IPS-18a (cell line): Measurements from ENCODE around the gene COA3.
A peak's percentile ranks its signal among the peaks of the same experiment; 100 is the strongest.

Source experiments
- H3K27ac ChIP-seq: one replicate; pipeline ENCODE4 v1.5.1; 2013; ENCODE audit warnings: low read length
- H3K27me3 ChIP-seq: one replicate; pipeline ENCODE4 v1.6.1; 2013; ENCODE audit warnings: mild to moderate bottlenecking, low read length; ENCODE audit not compliant: control insufficient read depth, insufficient read depth
- H3K36me3 ChIP-seq: one replicate; pipeline ENCODE4 v1.6.1; 2013; ENCODE audit warnings: low read depth, low read length; ENCODE audit not compliant: control insufficient read depth
- H3K4me1 ChIP-seq: one replicate; pipeline ENCODE4 v1.6.1; 2013; ENCODE audit warnings: low read depth, low read length; ENCODE audit not compliant: control insufficient read depth
- H3K4me3 ChIP-seq: one replicate; pipeline ENCODE4 v1.5.1; 2013; ENCODE audit warnings: low read length
- H3K9ac ChIP-seq: one replicate; pipeline ENCODE4 v1.6.1; 2013; ENCODE audit warnings: mild to moderate bottlenecking, low read length, moderate library complexity
- H3K9me3 ChIP-seq: one replicate; pipeline ENCODE4 v1.6.1; 2013; ENCODE audit warnings: low read depth, low read length; ENCODE audit not compliant: control insufficient read depth

The COA3 gene

GRCh38 chr17:42833767-42834422, 35.4 kb upstream of the COA3 start:
- Histone ChIP-seq H3K9me3 (no peaks in the 10 kb centered on the region), H3K4me3 (peak overlapping the region; percentile 62), H3K36me3 (peaks cover 31% of the 10 kb centered on the region), H3K27me3 (no peaks in the 10 kb centered on the region), H3K9ac (peak overlapping the region; percentile 92), H3K27ac (peak overlapping the region; percentile 95), H3K4me1 (peaks cover 3% of the 10 kb centered on the region)

- peaks cover 3% of the 10 kb centered on the region for H3K4me1 ChIP-seq
- H3K9me3 ChIP-seq: no peaks in the 10 kb centered on the region
- H3K36me3 ChIP-seq: peaks cover 24% of the 10 kb centered on the region
- peaks cover 6% of the 10 kb centered on the region for H3K27me3 ChIP-seq
- H3K4me3 ChIP-seq: peak within 1 kb of the TSS; percentile 62
- peak within 1 kb of the TSS; percentile 92 for H3K9ac ChIP-seq
- peak within 1 kb of the TSS; percentile 95 for H3K27ac ChIP-seq
These were observed 34.6 kb upstream of the COA3 start, which contains the start of gene PSME3 for GRCh38 chr17:42832934-42833766. TSS of gene PSME3 (plus strand) at chr17:42833397. CDS start at chr17:42833632, 235 bp downstream.

GRCh38 chr17:42832213-42832933, 33.9 kb upstream of the COA3 start:
- Histone ChIP-seq H3K4me3 (peak overlapping the region; percentile 62), H3K27me3 (peaks cover 13% of the 10 kb centered on the region)

GRCh38 chr17:42830971-42831370, 32.5 kb upstream of the COA3 start:
- peaks cover 3% of the 10 kb centered on the region for H3K4me1 ChIP-seq
- H3K4me3 ChIP-seq: no peak overlapping the region
- H3K9ac ChIP-seq: no peak overlapping the region
- H3K36me3 ChIP-seq: peaks cover 8% of the 10 kb centered on the region
- no peak overlapping the region for H3K27ac ChIP-seq
- H3K9me3 ChIP-seq: no peaks in the 10 kb centered on the region
- peaks cover 20% of the 10 kb centered on the region for H3K27me3 ChIP-seq

More at GRCh38 chr17:42832213-42832933, 33.9 kb upstream of the COA3 start:
- Histone ChIP-seq H3K9ac (peak overlapping the region; percentile 92), H3K9me3 (no peaks in the 10 kb centered on the region), H3K36me3 (peaks cover 16% of the 10 kb centered on the region), H3K4me1 (peaks cover 3% of the 10 kb centered on the region), H3K27ac (peak overlapping the region; percentile 95)

- Histone ChIP-seq H3K9ac (no peak overlapping the region), H3K4me1 (peaks cover 3% of the 10 kb centered on the region)
These were observed 29.0 kb upstream of the COA3 start for GRCh38 chr17:42827472-42827871.

GRCh38 chr17:42821176-42821575, 22.7 kb upstream of the COA3 start:
- no peaks in the 10 kb centered on the region for H3K27me3 ChIP-seq
- no peak overlapping the region for H3K27ac ChIP-seq
- no peak overlapping the region for H3K9ac ChIP-seq
- no peaks in the 10 kb centered on the region for H3K4me1 ChIP-seq
- H3K4me3 ChIP-seq: no peak overlapping the region
- peaks cover 39% of the 10 kb centered on the region for H3K36me3 ChIP-seq
- H3K9me3 ChIP-seq: no peaks in the 10 kb centered on the region

More at GRCh38 chr17:42827472-42827871, 29.0 kb upstream of the COA3 start:
- no peaks in the 10 kb centered on the region for H3K9me3 ChIP-seq
- no peak overlapping the region for H3K27ac ChIP-seq
- H3K27me3 ChIP-seq: peaks cover 20% of the 10 kb centered on the region
- no peaks in the 10 kb centered on the region for H3K36me3 ChIP-seq
- no peak overlapping the region for H3K4me3 ChIP-seq

GRCh38 chr17:42819939-42820535, 21.5 kb upstream of the COA3 start:
- H3K4me3 ChIP-seq: no peak overlapping the region
- peaks cover 51% of the 10 kb centered on the region for H3K36me3 ChIP-seq
- H3K9me3 ChIP-seq: no peaks in the 10 kb centered on the region
- H3K4me1 ChIP-seq: no peaks in the 10 kb centered on the region
- no peaks in the 10 kb centered on the region for H3K27me3 ChIP-seq
- no peak overlapping the region for H3K27ac ChIP-seq
- no peak overlapping the region for H3K9ac ChIP-seq

- Histone ChIP-seq H3K9ac (no peak overlapping the region), H3K36me3 (peaks cover 64% of the 10 kb centered on the region), H3K9me3 (no peaks in the 10 kb centered on the region)
These were observed 19.9 kb upstream of the COA3 start for GRCh38 chr17:42818379-42818778.

GRCh38 chr17:42817866-42818265, 19.4 kb upstream of the COA3 start:
- Histone ChIP-seq H3K9me3 (no peaks in the 10 kb centered on the region), H3K27ac (no peak overlapping the region), H3K9ac (no peak overlapping the region), H3K4me3 (no peak overlapping the region), H3K4me1 (no peaks in the 10 kb centered on the region), H3K36me3 (peaks cover 65% of the 10 kb centered on the region), H3K27me3 (no peaks in the 10 kb centered on the region)

More at GRCh38 chr17:42818379-42818778, 19.9 kb upstream of the COA3 start:
- Histone ChIP-seq H3K4me3 (no peak overlapping the region), H3K27me3 (no peaks in the 10 kb centered on the region), H3K27ac (no peak overlapping the region), H3K4me1 (no peaks in the 10 kb centered on the region)

- H3K27ac ChIP-seq: no peak overlapping the region
- no peak overlapping the region for H3K4me3 ChIP-seq
- H3K9ac ChIP-seq: no peak overlapping the region
These were observed 16.3 kb upstream of the COA3 start for GRCh38 chr17:42814633-42815399.

More at GRCh38 chr17:42814633-42815399, 16.3 kb upstream of the COA3 start:
- no peaks in the 10 kb centered on the region for H3K9me3 ChIP-seq
- peaks cover 73% of the 10 kb centered on the region for H3K36me3 ChIP-seq
- H3K27me3 ChIP-seq: no peaks in the 10 kb centered on the region
- H3K4me1 ChIP-seq: no peaks in the 10 kb centered on the region
